ENCODE measurements around the gene DNAJB5. TPM values are rescaled to one million over a fixed set of nuclear protein-coding genes. Genes with fewer than 3 reads are reported as not detected.

The DNAJB5 gene
- total RNA-seq, 4 donors from 2014 or later: 4.5 to 11.2 (median 9.0) TPM

DNA sequence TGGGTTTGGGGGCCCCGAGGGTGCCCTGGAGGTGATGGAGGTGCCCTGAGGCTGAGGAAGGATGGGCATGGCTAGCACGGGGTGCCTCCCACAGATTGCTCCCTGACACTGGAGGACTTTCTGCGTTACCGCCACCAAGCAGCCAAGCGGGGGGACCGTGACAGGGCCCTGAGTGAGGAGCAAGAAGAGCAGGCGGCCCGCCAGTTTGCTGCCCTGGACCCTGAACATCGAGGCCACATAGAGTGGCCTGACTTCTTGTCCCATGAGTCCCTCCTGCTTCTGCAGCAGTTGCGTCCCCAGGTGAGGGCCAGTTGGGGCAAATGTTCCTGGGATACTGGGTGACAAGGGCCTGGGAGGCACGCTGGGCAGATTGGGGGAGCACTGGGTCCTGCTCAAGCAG, 13.1 kb upstream of the DNAJB5 start:
- H3K4me3 ChIP-seq: no peak overlapping the region
- no peaks in the 10 kb centered on the region for H3K27me3 ChIP-seq
- H3K9me3 ChIP-seq: no peaks in the 10 kb centered on the region
- no peaks in the 10 kb centered on the region for H3K4me1 ChIP-seq
- WGBS, 2 donors: 83 to 95% methylated on average over 9 to 11 of the region's 11 CpGs
- no peak overlapping the region for H3K27ac ChIP-seq
- no peak for DNase-seq (ENCODE audit: low spot score in 2 of 2)
- TF ChIP-seq EP300 (IDR thresholded peaks at IDR 0.05) (no peak), POLR2A (IDR thresholded peaks at IDR 0.05) (no peak)
- TF ChIP-seq, protein P1, sequence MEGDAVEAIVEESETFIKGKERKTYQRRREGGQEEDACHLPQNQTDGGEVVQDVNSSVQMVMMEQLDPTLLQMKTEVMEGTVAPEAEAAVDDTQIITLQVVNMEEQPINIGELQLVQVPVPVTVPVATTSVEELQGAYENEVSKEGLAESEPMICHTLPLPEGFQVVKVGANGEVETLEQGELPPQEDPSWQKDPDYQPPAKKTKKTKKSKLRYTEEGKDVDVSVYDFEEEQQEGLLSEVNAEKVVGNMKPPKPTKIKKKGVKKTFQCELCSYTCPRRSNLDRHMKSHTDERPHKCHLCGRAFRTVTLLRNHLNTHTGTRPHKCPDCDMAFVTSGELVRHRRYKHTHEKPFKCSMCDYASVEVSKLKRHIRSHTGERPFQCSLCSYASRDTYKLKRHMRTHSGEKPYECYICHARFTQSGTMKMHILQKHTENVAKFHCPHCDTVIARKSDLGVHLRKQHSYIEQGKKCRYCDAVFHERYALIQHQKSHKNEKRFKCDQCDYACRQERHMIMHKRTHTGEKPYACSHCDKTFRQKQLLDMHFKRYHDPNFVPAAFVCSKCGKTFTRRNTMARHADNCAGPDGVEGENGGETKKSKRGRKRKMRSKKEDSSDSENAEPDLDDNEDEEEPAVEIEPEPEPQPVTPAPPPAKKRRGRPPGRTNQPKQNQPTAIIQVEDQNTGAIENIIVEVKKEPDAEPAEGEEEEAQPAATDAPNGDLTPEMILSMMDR (IDR thresholded peaks at IDR 0.05): no peak
- H3K36me3 ChIP-seq: no peaks in the 10 kb centered on the region

DNA sequence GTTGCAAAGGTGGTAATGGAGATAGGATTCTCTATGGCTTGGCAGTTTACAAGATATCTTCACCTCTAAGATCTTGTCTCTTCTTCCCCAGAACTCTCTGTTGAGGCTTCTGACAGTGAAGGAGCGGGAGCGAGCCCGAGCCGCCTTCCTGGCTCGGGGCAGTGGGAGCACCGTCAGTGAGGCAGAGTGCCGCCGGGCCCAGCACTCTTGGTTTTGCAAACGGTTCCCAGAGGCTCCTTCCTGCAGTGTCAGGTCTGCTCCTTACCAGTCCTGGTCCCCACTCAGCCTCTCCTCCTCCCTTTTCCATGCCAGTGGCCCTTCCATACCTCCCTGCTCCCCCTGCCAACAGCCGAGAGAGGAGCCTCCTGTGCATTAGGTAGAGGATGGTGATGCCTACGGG, 12.6 kb upstream of the DNAJB5 start:
- no peak for DNase-seq (ENCODE audit: low spot score in 2 of 2)
- Histone ChIP-seq H3K9me3 (no peaks in the 10 kb centered on the region), H3K4me3 (no peak overlapping the region), H3K36me3 (no peaks in the 10 kb centered on the region), H3K27ac (no peak overlapping the region), H3K27me3 (no peaks in the 10 kb centered on the region), H3K4me1 (no peaks in the 10 kb centered on the region)
- 87 to 89% methylated on average over 11 of the region's 11 CpGs for WGBS, 2 donors
- TF ChIP-seq POLR2A (IDR thresholded peaks at IDR 0.05) (no peak), EP300 (IDR thresholded peaks at IDR 0.05) (no peak)
- TF ChIP-seq, protein P1 (IDR thresholded peaks at IDR 0.05): no peak

DNA sequence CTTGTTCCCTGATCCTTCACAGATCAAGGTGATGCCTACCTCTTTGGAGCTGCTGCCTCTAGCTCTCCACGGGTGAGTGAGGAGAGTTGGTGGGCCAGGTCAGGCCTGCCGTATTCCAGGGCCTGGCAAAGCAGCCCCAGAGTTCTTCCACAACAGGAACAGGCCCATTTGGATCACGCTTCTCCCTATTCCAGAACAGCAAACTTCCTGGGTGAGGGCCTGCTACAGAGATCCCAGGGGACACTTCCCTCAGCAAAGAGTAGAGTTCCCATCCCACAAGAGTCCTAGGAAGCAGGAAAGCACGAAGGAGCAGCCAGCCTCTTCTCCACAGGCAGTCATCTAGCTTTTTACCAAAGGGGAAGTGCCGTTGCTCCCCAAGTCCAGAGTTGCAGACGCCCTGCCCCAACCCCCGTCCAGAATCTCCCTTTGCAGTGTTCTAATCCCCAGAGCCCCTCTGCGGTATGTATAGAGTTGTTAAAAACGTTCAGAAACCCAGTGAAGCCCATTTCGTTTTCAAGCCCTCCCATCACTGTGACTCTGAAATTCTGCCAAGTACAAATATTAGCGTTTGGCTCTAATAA, 9.3 kb upstream of the DNAJB5 start:
- no peaks in the 10 kb centered on the region for H3K27me3 ChIP-seq
- peaks cover 0 to 6% (median 0%) of the 10 kb centered on the region in 4 donors for H3K4me1 ChIP-seq
- H3K9me3 ChIP-seq: no peaks in the 10 kb centered on the region
- no peak overlapping the region for H3K27ac ChIP-seq
- 67 to 71% methylated on average over 10 to 11 of the region's 11 CpGs for WGBS, 2 donors
- DNase-seq (ENCODE audit: low spot score in 2 of 2): no peak
- TF ChIP-seq POLR2A (IDR thresholded peaks at IDR 0.05): no peak
- TF ChIP-seq, protein P1 (IDR thresholded peaks at IDR 0.05): no peak
- no peak for TF ChIP-seq EP300 (IDR thresholded peaks at IDR 0.05)
- no peak overlapping the region for H3K4me3 ChIP-seq
- H3K36me3 ChIP-seq: no peaks in the 10 kb centered on the region

DNA sequence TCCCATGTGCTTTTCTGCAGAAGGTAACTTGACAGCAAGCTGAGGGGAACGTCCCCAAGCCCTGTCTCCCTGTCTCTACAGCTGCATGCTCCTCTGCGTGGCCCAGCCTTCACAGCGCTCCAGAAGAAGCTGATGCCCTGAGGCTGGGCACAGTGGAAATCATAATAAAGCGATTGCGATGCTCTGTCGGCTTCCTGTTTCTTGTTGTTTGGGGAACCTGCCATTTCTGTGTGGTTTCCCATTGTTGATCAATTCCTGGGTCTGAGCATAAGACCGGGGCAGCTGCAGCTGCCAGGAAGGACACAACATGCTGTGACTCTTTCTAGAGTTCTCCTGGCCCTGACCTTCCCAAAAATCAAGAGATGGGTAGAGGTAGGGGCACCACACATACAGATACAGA, 7.2 kb upstream of the DNAJB5 start:
- 51 to 77% methylated on average over 7 of the region's 7 CpGs for WGBS, 2 donors
- no peak overlapping the region for H3K4me3 ChIP-seq
- H3K27ac ChIP-seq: no peak overlapping the region
- H3K4me1 ChIP-seq: peaks cover 0 to 6% (median 0%) of the 10 kb centered on the region in 4 donors
- TF ChIP-seq POLR2A (IDR thresholded peaks at IDR 0.05) (no peak), EP300 (IDR thresholded peaks at IDR 0.05) (no peak)
- TF ChIP-seq, protein P1 (IDR thresholded peaks at IDR 0.05): no peak
- H3K36me3 ChIP-seq: no peaks in the 10 kb centered on the region
- H3K27me3 ChIP-seq: no peaks in the 10 kb centered on the region
- H3K9me3 ChIP-seq: no peaks in the 10 kb centered on the region
- no peak for DNase-seq (ENCODE audit: low spot score in 2 of 2)

DNA sequence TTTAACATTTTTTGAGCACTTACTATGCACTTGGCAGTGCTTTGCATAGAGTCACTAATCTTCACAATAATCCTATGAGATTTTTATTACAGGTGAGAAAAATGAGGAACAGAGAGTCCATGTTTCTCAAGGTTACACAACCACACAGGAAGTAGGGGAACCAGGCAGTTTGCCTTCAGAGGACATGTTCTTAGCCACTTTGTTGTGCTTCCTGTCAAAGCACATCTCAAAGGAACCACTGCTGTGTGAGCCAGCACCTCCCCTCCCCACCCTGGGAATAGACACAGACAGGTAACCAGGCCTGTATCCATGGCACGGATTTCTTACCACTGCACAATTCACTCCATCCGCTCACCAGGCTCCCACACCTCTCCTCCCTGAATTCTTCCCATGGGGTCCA, 6.3 kb upstream of the DNAJB5 start:
- TF ChIP-seq EP300 (IDR thresholded peaks at IDR 0.05): no peak
- TF ChIP-seq, protein P1 (IDR thresholded peaks at IDR 0.05): no peak
- TF ChIP-seq POLR2A (IDR thresholded peaks at IDR 0.05): no peak
- H3K27ac ChIP-seq: no peak overlapping the region
- no peaks in the 10 kb centered on the region for H3K27me3 ChIP-seq
- H3K4me1 ChIP-seq: peaks cover 0 to 6% (median 1%) of the 10 kb centered on the region in 4 donors
- WGBS, 2 donors: 81 to 83% methylated on average over 2 of the region's 2 CpGs
- no peaks in the 10 kb centered on the region for H3K9me3 ChIP-seq
- no peak for DNase-seq (ENCODE audit: low spot score in 2 of 2)
- H3K36me3 ChIP-seq: no peaks in the 10 kb centered on the region
- H3K4me3 ChIP-seq: no peak overlapping the region
